ENCODE data around the gene RACK1. TPM values are rescaled to one million over a fixed set of nuclear protein-coding genes. Genes with fewer than 3 reads are reported as not detected.

Gene RACK1
- total and polyA plus RNA-seq, 2 of the 4 experiments (the other 2 are of a cell fraction): 4,263 to 9,350 TPM

DNA sequence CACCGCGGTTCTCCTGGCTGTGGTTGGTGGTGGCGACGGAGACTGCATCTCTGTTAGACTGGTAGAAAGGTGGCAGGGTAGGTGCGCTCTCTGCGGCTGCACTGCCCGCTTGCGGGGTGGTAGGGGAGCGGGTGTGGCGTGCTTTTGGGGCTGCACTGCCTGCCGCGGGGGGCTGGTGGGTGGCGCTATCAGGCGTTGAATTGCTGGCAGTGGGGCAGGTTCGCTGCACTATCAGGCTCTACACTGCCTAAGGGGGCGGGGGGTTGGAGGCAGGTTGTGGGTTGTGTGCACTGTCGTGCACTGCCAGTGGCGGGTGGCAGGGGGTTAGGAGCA is 38.2 kb upstream of the RACK1 start:
- in situ Hi-C loops (cut with MboI; ENCODE audit: low sequenced_read_pairs): no loop called here
- 100% methylated on average over 6 of the region's 18 CpGs; no CpG with 5 or more reads in 1 of the 2 experiments for WGBS, 2 experiments (ENCODE audit: extremely low coverage in 2 of 2, insufficient read length in 1 of 2)
- no peaks in the 10 kb centered on the region for H3K27me3 ChIP-seq (ENCODE audit: control insufficient read depth, insufficient read depth, low read length)
- H3K4me3 ChIP-seq (ENCODE audit: insufficient read depth, low read depth, low read length): no peak overlapping the region
- no peak overlapping the region for H2BK20ac ChIP-seq (ENCODE audit: low read depth, low read length)
- H2BK15ac ChIP-seq (ENCODE audit: low read depth, low read length): no peak overlapping the region
- no peaks in the 10 kb centered on the region for H3K9me1 ChIP-seq (ENCODE audit: insufficient read depth, low read length)
- H2AK5ac ChIP-seq (ENCODE audit: low read depth, low read length): no peak overlapping the region
- H2AFZ ChIP-seq (replicated peaks; ENCODE audit: low read length, poor library complexity): no peak overlapping the region
- no peak overlapping the region for H2BK120ac ChIP-seq (ENCODE audit: low read depth, low read length)
- TF ChIP-seq FOS (IDR thresholded peaks at IDR 0.05; ENCODE audit: low read depth, low read length) (no peak), RFX5 (IDR thresholded peaks at IDR 0.05; ENCODE audit: low read depth, low read length) (no peak), CEBPB (IDR thresholded peaks at IDR 0.05; ENCODE audit: low read depth, low read length) (no peak), POLR2A (IDR thresholded peaks at IDR 0.05; ENCODE audit: low read depth, low read length) (no peak)
- DNase-seq (no peak), ATAC-seq (ENCODE audit: low read depth) (no peak)
- no peak overlapping the region for H4K8ac ChIP-seq (ENCODE audit: low read depth in 2 of 2, low read length in 2 of 2)
- H3K14ac ChIP-seq (replicated peaks; ENCODE audit: low read depth, low read length): no peak overlapping the region
- no peak overlapping the region for H3K56ac ChIP-seq (ENCODE audit: extremely low read depth, insufficient read depth, low read length)
- no peak overlapping the region for H4K5ac ChIP-seq (ENCODE audit: low read depth, low read length)
- no peaks in the 10 kb centered on the region for H3K9me3 ChIP-seq (ENCODE audit: control insufficient read depth, insufficient read depth, low read length)
- no peak overlapping the region for H3K4ac ChIP-seq (ENCODE audit: low read depth, low read length)
- H3K4me2 ChIP-seq (ENCODE audit: low read depth, low read length): no peak overlapping the region
- no peaks in the 10 kb centered on the region for H4K20me1 ChIP-seq (ENCODE audit: insufficient read depth, low read length)
- H4K91ac ChIP-seq (ENCODE audit: insufficient read depth, low read depth, low read length): no peak overlapping the region
- no peak overlapping the region for H2BK5ac ChIP-seq (ENCODE audit: low read depth, low read length, poor library complexity, severe bottlenecking)
- dilution Hi-C loops (cut with HindIII; ENCODE audit: low sequenced_read_pairs, unreplicated experiment): no loop called here
- no peak overlapping the region for H3K18ac ChIP-seq (ENCODE audit: low read depth, low read length)
- intact Hi-C loops (cut with micrococcal nuclease): no loop called here
- no peaks in the 10 kb centered on the region for H3K4me1 ChIP-seq (ENCODE audit: control insufficient read depth, insufficient read depth, low read length)
- BruUV-seq (replicated peaks): no TSS peak
- H2AK9ac ChIP-seq (replicated peaks; ENCODE audit: low read depth, low read length, poor library complexity): no peak overlapping the region
- ChIA-PET CTCF (no interaction called here), POLR2A (ENCODE audit: unreplicated experiment) (no interaction called here)
- H3K23ac ChIP-seq (ENCODE audit: low read depth, low read length): no peak overlapping the region
- no peaks in the 10 kb centered on the region for H3K36me3 ChIP-seq (ENCODE audit: control insufficient read depth, insufficient read depth, low read length)
- H3K27ac ChIP-seq (ENCODE audit: insufficient read depth, low read length): no peak overlapping the region
- H3K9ac ChIP-seq (ENCODE audit: low read depth, low read length): no peak overlapping the region
- no peaks in the 10 kb centered on the region for H3K79me1 ChIP-seq (ENCODE audit: low read depth in 1 of 2, low read length in 2 of 2)
